PC-3 (cell line): Measurements from ENCODE around the gene SCARB1. TPM values are rescaled to one million over a fixed set of nuclear protein-coding genes. Genes with fewer than 3 reads are reported as not detected.

Experiments
- ATAC-seq: fragments of 200-7000 bp; cut with Tn5 transposase; 2 replicates; pipeline ENCODE4 v1.9.1; 2020; ENCODE audit warnings: mild to moderate bottlenecking, moderate library complexity
- BruUV-seq: library from RNA; stranded (reverse); fragments of 400-500 nt; replicated peaks from 2 replicates; lab custom pipeline; 2021; lab: Mats Ljungman, UMichigan
- CTCF ChIA-PET: fragments of 300-600 bp; sonication (Branson Sonifier 250); formaldehyde crosslinking; loops from one replicate; lab custom pipeline; 2022; ENCODE audit warnings: antibody characterized with exemption; lab: Charles Lee
- POLR2A ChIA-PET: fragments of 300-600 bp; sonication (Branson Sonifier 250); formaldehyde crosslinking; loops from one replicate; lab custom pipeline; 2022; ENCODE audit warnings: antibody characterized with exemption; ENCODE audit not compliant: unreplicated experiment; lab: Charles Lee
- DNase-seq: peaks from one replicate; pipeline ENCODE4 v3.0.0-alpha.2; 2015
- H2AFZ ChIP-seq: fragments of 300-600 bp; sonication (generic); 2 replicates; pipeline ENCODE4 v1.6.0; 2016; ENCODE audit warnings: antibody characterized with exemption, low read length
- H3F3A ChIP-seq: fragments of 300-600 bp; sonication (generic); one replicate; pipeline ENCODE4 v1.6.0; 2017; ENCODE audit warnings: antibody characterized with exemption, low read length, control low read depth, mild to moderate bottlenecking; ENCODE audit not compliant: unreplicated experiment
- H3K27ac ChIP-seq: fragments of 300-600 bp; sonication (generic); 2 replicates; pipeline ENCODE4 v1.5.1; 2016; ENCODE audit warnings: mild to moderate bottlenecking, low read length
- H3K27me3 ChIP-seq: fragments of 300-600 bp; sonication (generic); 2 replicates; pipeline ENCODE4 v1.6.1; 2016; ENCODE audit warnings: low read length, mixed read lengths
- H3K36me3 ChIP-seq: fragments of 300-600 bp; sonication (generic); 2 replicates; pipeline ENCODE4 v1.6.1; 2016; ENCODE audit warnings: low read depth, mixed run types, low read length, mixed read lengths
- H3K4me1 ChIP-seq: fragments of 300-600 bp; sonication (generic); 2 replicates; pipeline ENCODE4 v1.5.1; 2016; ENCODE audit warnings: low read length; ENCODE audit not compliant: insufficient read depth
- H3K4me2 ChIP-seq: fragments of 300-600 bp; sonication (generic); 2 replicates; pipeline ENCODE4 v1.6.0; 2016; ENCODE audit warnings: low read length
- H3K4me3 ChIP-seq: fragments of 300-600 bp; sonication (generic); 2 replicates; pipeline ENCODE4 v1.5.1; 2016; ENCODE audit warnings: mild to moderate bottlenecking, low read length, mixed read lengths
- H3K79me2 ChIP-seq: fragments of 300-600 bp; sonication (generic); 2 replicates; pipeline ENCODE4 v1.6.1; 2017; ENCODE audit warnings: low read length, mixed read lengths
- H3K9ac ChIP-seq: fragments of 300-600 bp; sonication (generic); 2 replicates; pipeline ENCODE4 v1.6.0; 2016; ENCODE audit warnings: mild to moderate bottlenecking, low read length
- H3K9me2 ChIP-seq: fragments of 300-600 bp; sonication (generic); replicated peaks from 2 replicates; pipeline ENCODE4 v1.6.1; 2016; ENCODE audit warnings: mixed run types, low read length, mixed read lengths
- H3K9me3 ChIP-seq: fragments of 300-600 bp; sonication (generic); 2 replicates; pipeline ENCODE4 v1.6.1; 2016; ENCODE audit warnings: low read length, mixed read lengths
- H4K20me1 ChIP-seq: fragments of 300-600 bp; sonication (generic); 2 replicates; pipeline ENCODE4 v1.6.1; 2016; ENCODE audit warnings: low read length, mixed read lengths
- EZH2 ChIP-seq: fragments of 300-600 bp; sonication (generic); IDR thresholded peaks from one replicate; pipeline ENCODE4 v1.6.1; 2017; ENCODE audit warnings: antibody characterized with exemption, mild to moderate bottlenecking, low read length; ENCODE audit not compliant: unreplicated experiment
- EZH2phosphoT487 ChIP-seq: fragments of 300-600 bp; sonication (generic); IDR thresholded peaks from 2 replicates; pipeline ENCODE4 v1.6.1; 2018; ENCODE audit warnings: mild to moderate bottlenecking, antibody characterized with exemption, low read length, borderline replicate concordance
- intact Hi-C: fragments of 100-400 bp; cut with micrococcal nuclease; formaldehyde crosslinking; loops from 2 replicates; pipeline ENCODE4 v1.9.0; 2023
- total RNA-seq: library from RNA; depleted of rRNA; stranded (reverse); fragments of >200 nt; gene quantifications from 2 replicates; pipeline ENCODE4 v1.2.3, GENCODE V29; 2014
- TF ChIP-seq, protein P1 (sequence below): fragments of 300-600 bp; sonication (generic); conservative IDR thresholded peaks from 2 replicates; pipeline ENCODE4 v1.5.1; 2017; ENCODE audit warnings: antibody characterized with exemption, low read depth, mild to moderate bottlenecking, low read length

Gene SCARB1
- total RNA-seq, 1 experiment from 2014 or later = 79.1 TPM

DNA sequence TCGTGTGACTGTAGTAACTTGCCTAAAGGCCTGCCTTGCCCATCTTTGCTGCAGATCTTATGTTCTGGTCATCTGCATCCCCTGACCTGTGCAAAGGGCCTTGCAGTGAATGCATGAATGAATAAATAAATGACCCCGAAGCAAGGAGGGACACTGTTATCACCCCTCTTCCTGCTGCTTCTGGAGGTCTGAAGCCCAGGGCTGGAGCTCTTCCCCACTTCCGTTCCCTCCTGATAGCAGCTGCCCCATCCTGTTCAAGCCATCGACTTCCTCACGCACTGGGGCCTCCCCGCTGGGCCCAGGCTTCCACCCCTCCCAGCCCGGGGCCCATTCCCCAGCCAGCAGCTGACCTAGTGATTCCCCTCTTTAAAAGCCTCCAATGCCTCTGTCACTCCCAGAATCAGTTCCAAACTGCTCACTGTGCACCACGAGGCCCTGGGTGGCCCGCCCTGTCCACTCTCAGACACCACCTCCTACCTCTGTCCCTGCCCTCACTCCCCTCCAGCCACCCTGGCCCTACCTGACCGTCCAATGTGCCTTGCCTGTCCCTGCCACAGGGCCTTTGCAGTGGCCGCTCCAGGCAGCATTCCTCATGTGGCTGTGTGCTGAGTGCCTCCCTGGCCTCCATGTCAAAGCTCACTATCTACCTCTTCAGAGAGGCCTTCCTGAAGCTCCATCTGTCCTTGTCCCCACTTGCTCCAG lies 78.6 kb downstream of the SCARB1 start:
- Histone ChIP-seq H3K4me2 (no peak overlapping the region), H3F3A (no peaks in the 10 kb centered on the region), H3K36me3 (peaks cover 25% of the 10 kb centered on the region), H3K27me3 (no peaks in the 10 kb centered on the region), H4K20me1 (no peaks in the 10 kb centered on the region), H3K9me3 (no peaks in the 10 kb centered on the region), H2AFZ (no peak overlapping the region), H3K27ac (no peak overlapping the region), H3K4me1 (no peaks in the 10 kb centered on the region), H3K9ac (no peak overlapping the region), H3K79me2 (no peaks in the 10 kb centered on the region), H3K9me2 (no peaks in the 10 kb centered on the region), H3K4me3 (no peak overlapping the region)
- intact Hi-C loops = no loop called here
- BruUV-seq = no TSS peak
- POLR2A ChIA-PET = no interaction called here
- DNase-seq (no peak), ATAC-seq (no peak)
- CTCF ChIA-PET = no interaction called here
- TF ChIP-seq EZH2 = no peak
- no peak for TF ChIP-seq EZH2phosphoT487
- TF ChIP-seq, protein P1, sequence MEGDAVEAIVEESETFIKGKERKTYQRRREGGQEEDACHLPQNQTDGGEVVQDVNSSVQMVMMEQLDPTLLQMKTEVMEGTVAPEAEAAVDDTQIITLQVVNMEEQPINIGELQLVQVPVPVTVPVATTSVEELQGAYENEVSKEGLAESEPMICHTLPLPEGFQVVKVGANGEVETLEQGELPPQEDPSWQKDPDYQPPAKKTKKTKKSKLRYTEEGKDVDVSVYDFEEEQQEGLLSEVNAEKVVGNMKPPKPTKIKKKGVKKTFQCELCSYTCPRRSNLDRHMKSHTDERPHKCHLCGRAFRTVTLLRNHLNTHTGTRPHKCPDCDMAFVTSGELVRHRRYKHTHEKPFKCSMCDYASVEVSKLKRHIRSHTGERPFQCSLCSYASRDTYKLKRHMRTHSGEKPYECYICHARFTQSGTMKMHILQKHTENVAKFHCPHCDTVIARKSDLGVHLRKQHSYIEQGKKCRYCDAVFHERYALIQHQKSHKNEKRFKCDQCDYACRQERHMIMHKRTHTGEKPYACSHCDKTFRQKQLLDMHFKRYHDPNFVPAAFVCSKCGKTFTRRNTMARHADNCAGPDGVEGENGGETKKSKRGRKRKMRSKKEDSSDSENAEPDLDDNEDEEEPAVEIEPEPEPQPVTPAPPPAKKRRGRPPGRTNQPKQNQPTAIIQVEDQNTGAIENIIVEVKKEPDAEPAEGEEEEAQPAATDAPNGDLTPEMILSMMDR = no peak

DNA sequence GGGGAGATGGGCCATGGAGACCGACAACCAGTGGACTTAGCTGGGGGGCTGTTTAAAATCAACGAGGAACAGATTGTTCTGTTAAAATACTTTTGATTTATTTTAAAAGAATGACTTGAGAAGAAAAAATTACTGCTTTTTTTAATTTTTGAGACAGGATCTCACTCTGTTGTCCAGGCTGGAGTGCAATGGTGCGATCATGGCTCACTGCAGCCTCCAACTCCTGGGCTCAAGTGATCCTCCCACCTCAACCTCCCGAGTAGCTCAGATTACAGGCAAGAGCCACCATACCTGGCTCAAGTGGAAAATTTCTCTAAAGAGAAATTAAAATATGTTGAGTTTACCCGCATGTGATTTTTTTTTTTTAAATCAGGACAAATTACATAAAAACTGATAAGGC lies 80.6 kb downstream of the SCARB1 start:
- intact Hi-C loops = no loop called here
- Histone ChIP-seq H3K79me2 (no peaks in the 10 kb centered on the region), H3F3A (no peaks in the 10 kb centered on the region), H2AFZ (no peak overlapping the region), H4K20me1 (no peaks in the 10 kb centered on the region), H3K4me3 (no peak overlapping the region), H3K4me1 (no peaks in the 10 kb centered on the region), H3K27ac (no peak overlapping the region), H3K9me3 (no peaks in the 10 kb centered on the region), H3K9me2 (no peaks in the 10 kb centered on the region), H3K27me3 (no peaks in the 10 kb centered on the region), H3K4me2 (no peak overlapping the region), H3K36me3 (peaks cover 19% of the 10 kb centered on the region), H3K9ac (no peak overlapping the region)
- POLR2A ChIA-PET = no interaction called here
- no peak for ATAC-seq
- DNase-seq = no peak
- no TSS peak for BruUV-seq
- CTCF ChIA-PET = no interaction called here
- TF ChIP-seq, protein P1 = no peak
- TF ChIP-seq EZH2 = no peak
- no peak for TF ChIP-seq EZH2phosphoT487

DNA sequence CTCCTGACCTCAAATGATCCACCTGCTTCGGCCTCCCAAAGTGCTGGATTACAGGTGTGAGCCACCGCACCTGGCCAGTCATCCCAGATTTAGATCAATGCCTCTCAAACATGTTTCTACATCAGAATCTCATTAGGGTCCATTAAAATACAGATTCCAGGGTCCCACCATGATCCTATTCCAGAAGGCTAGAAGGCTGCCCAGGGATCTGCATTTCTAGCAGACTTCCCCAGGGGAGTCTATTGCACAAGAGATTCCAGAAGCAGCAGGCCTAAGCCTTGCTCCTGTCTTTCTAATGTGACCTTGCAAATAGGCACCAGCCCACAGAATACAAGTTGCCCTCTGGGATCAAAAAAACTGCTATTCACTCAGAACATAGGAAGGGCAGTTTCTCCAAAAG lies 81.5 kb downstream of the SCARB1 start:
- no peaks in the 10 kb centered on the region for H4K20me1 ChIP-seq
- no peaks in the 10 kb centered on the region for H3K9me2 ChIP-seq
- intact Hi-C loops = no loop called here
- no peaks in the 10 kb centered on the region for H3F3A ChIP-seq
- CTCF ChIA-PET = no interaction called here
- no peak overlapping the region for H3K27ac ChIP-seq
- H3K4me2 ChIP-seq = no peak overlapping the region
- BruUV-seq = no TSS peak
- H3K27me3 ChIP-seq = no peaks in the 10 kb centered on the region
- TF ChIP-seq, protein P1 = no peak
- TF ChIP-seq EZH2phosphoT487 (no peak), EZH2 (no peak)
- H3K36me3 ChIP-seq = peaks cover 17% of the 10 kb centered on the region
- no peak overlapping the region for H3K4me3 ChIP-seq
- DNase-seq (no peak), ATAC-seq (no peak)
- POLR2A ChIA-PET = no interaction called here
- H2AFZ ChIP-seq = no peak overlapping the region
- H3K79me2 ChIP-seq = no peaks in the 10 kb centered on the region
- no peak overlapping the region for H3K9ac ChIP-seq
- H3K4me1 ChIP-seq = no peaks in the 10 kb centered on the region
- no peaks in the 10 kb centered on the region for H3K9me3 ChIP-seq
